Natural killer cell treated with Interleukin-12 subunit alpha and Interleukin-12 subunit beta and Interleukin-15 and Interleukin-18, amount 100 ng/mL, for 72 hours (primary cell): ENCODE results near the gene ZNF423. TPM values are rescaled to one million over a fixed set of nuclear protein-coding genes. Genes with fewer than 3 reads are reported as not detected.

Source experiments
- ATAC-seq, 2 donors: fragments of 150-1000 bp; cut with Tn5 transposase in 1 of 2; sonication (Bioruptor Pico), chemical (Tn5 transposase) in 1 of 2; 2 replicates each; pipeline ENCODE4 v1.10.0; 2021
- DNase-seq: peaks from one replicate; pipeline ENCODE4 v3.0.0; 2022; ENCODE audit warnings: low spot score
- H3K27ac Mint-ChIP-seq, 2 donors: 1 replicate in 1 of 2; 2 replicates in 1 of 2; pipeline ENCODE4 v1.8.0; 2022; ENCODE audit warnings: mixed read lengths in 2 of 2, mild to moderate bottlenecking in 1 of 2, moderate library complexity in 1 of 2
- H3K27me3 Mint-ChIP-seq, 2 donors: 1 replicate in 1 of 2; 2 replicates in 1 of 2; pipeline ENCODE4 v1.8.0; 2022; ENCODE audit warnings: mixed read lengths in 2 of 2
- H3K36me3 Mint-ChIP-seq: one replicate; pipeline ENCODE4 v1.8.0; 2022; ENCODE audit warnings: mixed read lengths
- H3K4me1 Mint-ChIP-seq, 2 donors: 1 replicate in 1 of 2; 2 replicates in 1 of 2; pipeline ENCODE4 v1.8.0; 2022; ENCODE audit warnings: low read depth in 2 of 2, mixed read lengths in 2 of 2, mild to moderate bottlenecking in 1 of 2
- H3K4me3 Mint-ChIP-seq: one replicate; pipeline ENCODE4 v1.8.0; 2022; ENCODE audit warnings: mixed read lengths
- H3K9me3 Mint-ChIP-seq: 2 replicates; pipeline ENCODE4 v1.8.0; 2022; ENCODE audit warnings: mixed read lengths
- total RNA-seq, 2 donors: library from RNA; stranded (reverse); gene quantifications; one replicate each; pipeline ENCODE4 v1.2.3, GENCODE V29; 2022

Gene ZNF423
- total RNA-seq, 2 donors from 2014 or later: not detected

- no peak overlapping the region for H3K27ac Mint-ChIP-seq
- ATAC-seq (no peak), DNase-seq (no peak)
- no peaks in the 10 kb centered on the region for H3K36me3 Mint-ChIP-seq
- H3K4me3 Mint-ChIP-seq: no peak overlapping the region
- H3K9me3 Mint-ChIP-seq: no peaks in the 10 kb centered on the region
- H3K27me3 Mint-ChIP-seq: peaks cover 0 to 4% of the 10 kb centered on the region in 2 donors
- H3K4me1 Mint-ChIP-seq: no peaks in the 10 kb centered on the region
Observed at GRCh38 chr16:49747654-49748053, 108.3 kb downstream of the ZNF423 start.

- no peaks in the 10 kb centered on the region for H3K36me3 Mint-ChIP-seq
- H3K4me1 Mint-ChIP-seq: no peaks in the 10 kb centered on the region
- ATAC-seq: no peak
- no peak overlapping the region for H3K4me3 Mint-ChIP-seq
- H3K9me3 Mint-ChIP-seq: no peaks in the 10 kb centered on the region
- H3K27ac Mint-ChIP-seq: no peak overlapping the region
- no peak for DNase-seq
- peaks cover 0 to 4% of the 10 kb centered on the region in 2 donors for H3K27me3 Mint-ChIP-seq
Observed at GRCh38 chr16:49746545-49746944, 109.4 kb downstream of the ZNF423 start.

- Mint-ChIP-seq H3K4me3 (no peak overlapping the region), H3K36me3 (no peaks in the 10 kb centered on the region)
Observed at GRCh38 chr16:49745311-49745747, 110.6 kb downstream of the ZNF423 start.

GRCh38 chr16:49744244-49745220 lies 111.4 kb downstream of the ZNF423 start:
- no peaks in the 10 kb centered on the region for H3K36me3 Mint-ChIP-seq
- no peak for DNase-seq
- no peaks in the 10 kb centered on the region for H3K9me3 Mint-ChIP-seq
- H3K27me3 Mint-ChIP-seq: peaks cover 0 to 2% of the 10 kb centered on the region in 2 donors
- no peak overlapping the region for H3K27ac Mint-ChIP-seq
- ATAC-seq: peak; percentile 28 to 37
- H3K4me1 Mint-ChIP-seq: no peaks in the 10 kb centered on the region
- H3K4me3 Mint-ChIP-seq: no peak overlapping the region

More at GRCh38 chr16:49745311-49745747, 110.6 kb downstream of the ZNF423 start:
- DNase-seq (no peak), ATAC-seq (no peak)
- no peaks in the 10 kb centered on the region for H3K9me3 Mint-ChIP-seq
- H3K27me3 Mint-ChIP-seq: peaks cover 0 to 2% of the 10 kb centered on the region in 2 donors
- H3K4me1 Mint-ChIP-seq: no peaks in the 10 kb centered on the region
- no peak overlapping the region for H3K27ac Mint-ChIP-seq

DNA sequence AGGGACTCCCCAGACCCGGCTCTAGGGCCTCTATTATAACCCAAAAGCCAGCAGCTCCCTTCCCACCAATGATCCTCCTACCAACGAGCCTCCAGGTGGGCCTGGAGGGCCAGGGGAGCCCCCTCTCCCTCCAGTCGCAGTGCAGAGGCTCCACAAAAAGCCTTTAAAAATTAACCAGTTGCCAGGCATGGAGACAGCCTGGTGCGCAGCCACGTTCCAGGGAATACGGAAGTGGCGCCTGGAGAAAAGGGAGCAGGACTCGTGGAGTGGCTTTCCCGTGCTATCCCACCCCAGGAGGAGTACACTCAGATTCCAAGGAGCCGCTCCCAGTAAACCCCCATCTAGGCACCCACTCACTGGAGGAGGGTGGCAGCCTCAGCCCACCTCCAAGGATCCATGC lies 112.3 kb downstream of the ZNF423 start:
- DNase-seq (no peak), ATAC-seq (no peak)
- Mint-ChIP-seq H3K36me3 (no peaks in the 10 kb centered on the region), H3K4me3 (no peak overlapping the region), H3K4me1 (no peaks in the 10 kb centered on the region), H3K27me3 (peaks cover 0 to 2% of the 10 kb centered on the region in 2 donors), H3K9me3 (no peaks in the 10 kb centered on the region), H3K27ac (no peak overlapping the region)

- H3K27ac Mint-ChIP-seq: no peak overlapping the region
- DNase-seq (no peak), ATAC-seq (no peak)
- peaks cover 0 to 2% of the 10 kb centered on the region in 2 donors for H3K27me3 Mint-ChIP-seq
- no peak overlapping the region for H3K4me3 Mint-ChIP-seq
- H3K36me3 Mint-ChIP-seq: no peaks in the 10 kb centered on the region
- no peaks in the 10 kb centered on the region for H3K9me3 Mint-ChIP-seq
- H3K4me1 Mint-ChIP-seq: no peaks in the 10 kb centered on the region
Observed at GRCh38 chr16:49743203-49743464, 112.8 kb downstream of the ZNF423 start.

GRCh38 chr16:49742428-49743202 lies 113.3 kb downstream of the ZNF423 start:
- Mint-ChIP-seq H3K27me3 (peaks cover 0 to 2% of the 10 kb centered on the region in 2 donors), H3K4me3 (no peak overlapping the region), H3K4me1 (no peaks in the 10 kb centered on the region), H3K9me3 (no peaks in the 10 kb centered on the region), H3K36me3 (no peaks in the 10 kb centered on the region), H3K27ac (no peak overlapping the region)
- ATAC-seq (no peak), DNase-seq (no peak)

- Mint-ChIP-seq H3K4me3 (no peak overlapping the region), H3K36me3 (no peaks in the 10 kb centered on the region), H3K4me1 (no peaks in the 10 kb centered on the region), H3K27ac (no peak overlapping the region), H3K9me3 (no peaks in the 10 kb centered on the region), H3K27me3 (no peaks in the 10 kb centered on the region)
- no peak for ATAC-seq
- DNase-seq: no peak
Observed at GRCh38 chr16:49740256-49740655, 115.7 kb downstream of the ZNF423 start.

- Mint-ChIP-seq H3K4me1 (no peaks in the 10 kb centered on the region), H3K36me3 (no peaks in the 10 kb centered on the region), H3K4me3 (no peak overlapping the region), H3K27me3 (no peaks in the 10 kb centered on the region), H3K9me3 (no peaks in the 10 kb centered on the region), H3K27ac (no peak overlapping the region)
- ATAC-seq (no peak), DNase-seq (no peak)
Observed at GRCh38 chr16:49739381-49739780, 116.5 kb downstream of the ZNF423 start.

- no peak overlapping the region for H3K27ac Mint-ChIP-seq
- no peak for DNase-seq
- no peak overlapping the region for H3K4me3 Mint-ChIP-seq
- no peaks in the 10 kb centered on the region for H3K4me1 Mint-ChIP-seq
- H3K27me3 Mint-ChIP-seq: no peaks in the 10 kb centered on the region
- H3K36me3 Mint-ChIP-seq: no peaks in the 10 kb centered on the region
- H3K9me3 Mint-ChIP-seq: no peaks in the 10 kb centered on the region
- no peak for ATAC-seq
Observed at GRCh38 chr16:49738832-49739231, 117.1 kb downstream of the ZNF423 start.

GRCh38 chr16:49738001-49738400 lies 117.9 kb downstream of the ZNF423 start:
- H3K9me3 Mint-ChIP-seq: no peaks in the 10 kb centered on the region
- no peaks in the 10 kb centered on the region for H3K27me3 Mint-ChIP-seq
- ATAC-seq (no peak), DNase-seq (no peak)
- H3K4me1 Mint-ChIP-seq: no peaks in the 10 kb centered on the region
- no peak overlapping the region for H3K27ac Mint-ChIP-seq
- no peaks in the 10 kb centered on the region for H3K36me3 Mint-ChIP-seq
- no peak overlapping the region for H3K4me3 Mint-ChIP-seq

GRCh38 chr16:49737541-49737940 lies 118.4 kb downstream of the ZNF423 start:
- DNase-seq: no peak
- no peaks in the 10 kb centered on the region for H3K4me1 Mint-ChIP-seq
- H3K4me3 Mint-ChIP-seq: no peak overlapping the region
- ATAC-seq: no peak
- H3K27ac Mint-ChIP-seq: no peak overlapping the region
- no peaks in the 10 kb centered on the region for H3K36me3 Mint-ChIP-seq
- H3K27me3 Mint-ChIP-seq: peaks cover 0 to 3% of the 10 kb centered on the region in 2 donors
- no peaks in the 10 kb centered on the region for H3K9me3 Mint-ChIP-seq

DNA sequence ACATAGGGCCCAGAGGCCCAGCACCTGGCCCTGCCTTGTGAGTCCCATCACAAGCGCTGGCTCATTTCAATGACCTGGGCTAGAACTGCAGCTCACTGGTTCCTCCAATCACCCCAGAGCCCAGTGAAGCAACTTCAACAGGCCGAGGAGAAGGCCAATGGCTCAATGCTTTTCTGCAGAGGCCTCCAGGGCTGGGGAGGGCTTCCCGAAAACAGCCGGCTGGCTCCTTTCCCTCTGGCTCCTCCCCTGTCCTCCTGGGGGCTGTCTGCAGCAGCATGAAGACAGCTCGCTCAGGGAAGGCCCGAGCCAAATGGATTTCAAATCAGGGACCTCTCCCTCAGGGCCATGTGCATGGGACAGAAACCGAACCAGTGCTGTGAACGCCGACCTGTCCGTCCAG lies 121.6 kb downstream of the ZNF423 start:
- DNase-seq (no peak), ATAC-seq (no peak)
- H3K9me3 Mint-ChIP-seq: no peaks in the 10 kb centered on the region
- no peak overlapping the region for H3K27ac Mint-ChIP-seq
- H3K27me3 Mint-ChIP-seq: peaks cover 0 to 9% of the 10 kb centered on the region in 2 donors
- no peaks in the 10 kb centered on the region for H3K36me3 Mint-ChIP-seq
- no peaks in the 10 kb centered on the region for H3K4me1 Mint-ChIP-seq
- no peak overlapping the region for H3K4me3 Mint-ChIP-seq

- Mint-ChIP-seq H3K27me3 (peaks cover 0 to 9% of the 10 kb centered on the region in 2 donors), H3K9me3 (no peaks in the 10 kb centered on the region), H3K27ac (no peak overlapping the region), H3K4me3 (no peak overlapping the region), H3K4me1 (no peaks in the 10 kb centered on the region), H3K36me3 (no peaks in the 10 kb centered on the region)
- no peak for ATAC-seq
- DNase-seq: no peak
Observed at GRCh38 chr16:49733313-49734009, 122.5 kb downstream of the ZNF423 start.
